HG02885 (cell line): ENCODE data around the gene DPP4.
A peak's percentile ranks its signal among the peaks of the same experiment; 100 is the strongest.
"Not testable (repeated sequence)": the region's sequence is repeated elsewhere in the genome, so short reads cannot be mapped to it uniquely, and the experiment has no call there.

Source experiments
- ATAC-seq: cut with Tn5 transposase; IDR thresholded peaks from one replicate; pipeline ENCODE4 v1.9.1; 2021; ENCODE audit warnings: mild to moderate bottlenecking; ENCODE audit not compliant: unreplicated experiment, poor library complexity

Gene DPP4

DNA sequence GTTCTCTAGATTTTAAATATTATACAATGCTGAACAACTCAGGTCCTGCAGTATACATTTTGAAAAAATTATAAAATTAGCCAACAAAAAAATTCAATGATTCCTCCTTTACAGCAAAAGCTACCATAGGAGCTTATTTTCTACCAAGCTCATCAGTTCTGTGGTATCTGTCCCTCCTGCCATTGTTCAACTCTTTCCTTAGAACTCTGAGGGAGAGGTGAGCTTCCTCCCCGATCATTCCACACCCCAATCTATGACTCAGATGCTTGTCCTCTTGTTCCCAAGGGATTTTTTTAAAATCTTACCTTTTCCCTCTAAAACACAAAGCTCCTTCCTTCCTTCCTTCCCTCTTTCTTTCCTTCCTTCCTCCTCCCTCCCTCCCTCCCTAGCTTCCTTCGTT is 13.5 kb downstream of the DPP4 start:
- no peak for ATAC-seq

DNA sequence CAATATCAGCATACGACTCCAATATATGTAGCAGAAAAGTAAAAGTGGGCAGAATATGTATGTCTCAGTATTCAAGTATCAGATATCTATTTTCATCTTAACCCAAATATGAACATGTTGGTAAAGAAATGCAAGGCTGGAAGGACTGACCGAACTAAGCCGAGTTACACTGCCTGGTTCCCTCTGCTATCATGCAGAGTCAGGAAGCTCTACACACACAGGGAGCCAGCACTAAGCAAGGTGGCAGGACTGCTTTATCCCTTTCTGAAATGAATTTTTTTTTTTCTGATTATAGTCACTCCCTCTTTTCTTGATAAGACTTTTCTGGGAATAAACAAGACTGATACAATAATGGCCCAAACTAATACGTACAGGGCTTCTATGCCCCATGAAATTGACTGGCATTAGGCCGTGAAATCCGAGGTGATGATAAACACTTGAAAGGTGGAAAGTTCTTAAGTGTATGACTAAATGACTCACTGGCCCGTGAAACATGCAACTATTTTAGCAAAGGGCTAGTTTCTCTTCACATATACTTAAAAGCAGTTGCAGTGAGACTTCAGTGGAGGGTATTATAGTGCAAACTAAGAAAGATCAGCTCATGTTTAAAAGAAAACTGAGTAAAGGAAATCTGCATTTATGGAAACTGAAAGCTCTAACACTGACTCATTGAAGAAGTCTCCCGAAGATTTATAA is 14.9 kb downstream of the DPP4 start:
- peak; percentile 85 for ATAC-seq

DNA sequence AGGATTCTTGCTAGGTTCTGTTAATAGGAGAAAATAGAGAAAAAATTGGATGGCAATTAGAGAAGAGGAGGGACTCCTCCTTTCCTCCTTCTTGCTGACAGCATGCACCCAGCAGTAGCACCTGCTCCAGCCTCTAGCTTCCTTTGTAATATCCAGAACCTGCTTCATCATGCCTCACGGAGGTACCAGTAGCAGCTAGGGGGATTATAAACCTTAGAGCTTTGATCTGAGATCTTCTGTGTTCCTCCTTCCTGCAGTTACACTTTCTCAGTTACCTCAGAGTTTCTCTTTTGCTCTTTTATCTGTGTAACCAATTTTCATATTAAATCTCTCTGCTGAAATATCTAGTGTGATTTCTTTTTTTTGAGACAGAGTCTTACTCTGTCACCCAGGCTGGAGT is 16.6 kb downstream of the DPP4 start:
- no peak for ATAC-seq

DNA sequence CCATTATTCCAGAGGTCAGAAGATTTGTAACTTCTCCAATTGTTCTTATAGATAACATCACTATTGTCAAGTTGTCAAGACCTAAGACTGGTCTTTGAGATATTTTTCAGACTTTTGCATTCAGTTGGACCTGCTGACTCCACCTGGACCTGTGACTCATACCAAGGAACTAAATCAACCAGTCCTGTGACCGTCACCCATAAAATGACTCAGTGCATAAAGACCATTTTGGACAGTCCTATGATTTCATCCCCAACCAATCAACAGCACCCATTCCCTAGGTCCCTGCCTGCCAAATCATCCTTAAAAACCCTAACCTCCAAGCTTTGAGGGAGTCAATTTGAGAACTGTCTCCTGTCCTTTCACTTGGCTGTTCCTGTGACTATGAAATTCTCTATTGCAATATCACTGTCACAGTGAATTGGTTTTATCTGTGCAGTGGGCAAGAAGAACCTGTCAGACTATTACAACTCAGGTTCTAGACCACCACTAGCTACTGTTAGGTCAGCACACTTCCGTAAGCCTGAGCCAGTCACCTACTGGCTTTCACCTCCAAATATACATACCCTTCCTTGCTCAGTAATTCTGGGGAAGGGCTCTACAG is 17.1 kb downstream of the DPP4 start:
- no peak for ATAC-seq

DNA sequence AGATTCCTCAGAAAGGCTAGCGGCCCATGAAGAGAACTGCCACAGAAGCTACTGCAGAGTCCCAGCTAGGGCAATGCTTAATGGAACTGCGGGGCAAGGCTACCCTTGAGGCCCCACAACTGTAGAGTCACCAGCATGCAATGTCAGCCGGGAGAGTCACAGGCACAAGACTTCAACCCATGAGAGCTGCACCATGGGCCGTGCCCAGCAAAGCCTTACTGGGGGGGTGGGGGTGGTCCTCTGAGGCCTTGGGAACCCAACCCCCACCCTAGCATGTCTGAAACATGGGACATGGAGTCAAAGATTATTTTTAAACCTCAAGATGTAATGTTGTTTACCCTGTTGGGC is 20.2 kb downstream of the DPP4 start:
- no peak for ATAC-seq

DNA sequence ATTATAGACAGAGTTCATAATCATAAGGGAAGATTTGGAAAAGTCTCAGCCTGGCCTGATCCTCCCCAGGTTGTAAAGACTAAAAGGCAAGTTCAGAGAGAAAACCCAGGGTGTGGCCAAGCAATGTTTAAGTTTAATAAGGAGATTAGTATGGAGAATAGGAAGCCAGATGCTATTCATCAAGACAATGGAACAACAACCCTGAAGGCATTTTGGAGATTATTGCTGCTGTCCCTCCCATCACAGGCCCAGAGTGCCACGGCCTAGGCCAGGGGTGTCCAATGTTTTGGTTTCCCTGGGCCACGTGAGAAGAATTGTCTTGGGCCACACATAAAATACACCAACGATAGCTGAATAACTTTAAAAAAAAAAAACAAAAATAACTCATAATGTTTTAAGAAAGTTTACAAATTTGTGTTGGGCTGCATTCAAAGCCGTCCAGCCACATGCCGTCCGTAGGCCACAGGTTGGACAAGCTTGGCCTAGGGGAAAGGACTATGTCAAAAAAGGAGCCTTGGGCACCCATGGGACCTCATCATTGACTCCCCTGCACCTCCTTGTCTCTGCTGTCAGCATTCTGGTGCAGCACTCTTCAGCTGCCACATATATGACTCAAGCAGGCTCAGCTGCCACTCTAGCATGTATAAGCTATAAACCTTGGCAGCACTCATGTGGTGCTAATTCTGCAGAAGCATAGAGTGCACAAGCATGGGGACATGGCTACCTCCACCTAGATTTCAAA is 20.8 kb downstream of the DPP4 start:
- no peak for ATAC-seq

DNA sequence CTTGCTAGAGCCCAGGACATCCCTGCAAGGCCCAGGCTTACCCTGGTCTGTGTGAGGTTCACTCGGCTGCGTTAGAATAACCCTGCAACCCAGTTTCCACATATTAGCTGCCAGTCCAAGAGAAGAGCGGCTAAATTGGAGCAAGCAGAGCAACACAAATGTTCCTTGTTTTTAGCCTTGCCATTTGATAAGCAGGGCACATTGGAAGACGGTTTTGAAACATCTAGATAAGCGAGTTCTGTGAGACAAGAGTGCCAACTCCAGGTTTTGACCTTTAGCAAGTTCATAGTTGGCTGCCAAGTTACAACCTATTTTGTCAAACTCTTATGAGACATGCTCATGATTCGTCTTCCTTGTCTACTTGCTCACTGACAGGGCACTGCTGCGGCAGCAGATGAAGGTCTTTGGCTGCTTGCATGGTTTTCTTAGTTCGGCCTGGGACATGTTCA is 23.5 kb downstream of the DPP4 start:
- ATAC-seq: no peak

DNA sequence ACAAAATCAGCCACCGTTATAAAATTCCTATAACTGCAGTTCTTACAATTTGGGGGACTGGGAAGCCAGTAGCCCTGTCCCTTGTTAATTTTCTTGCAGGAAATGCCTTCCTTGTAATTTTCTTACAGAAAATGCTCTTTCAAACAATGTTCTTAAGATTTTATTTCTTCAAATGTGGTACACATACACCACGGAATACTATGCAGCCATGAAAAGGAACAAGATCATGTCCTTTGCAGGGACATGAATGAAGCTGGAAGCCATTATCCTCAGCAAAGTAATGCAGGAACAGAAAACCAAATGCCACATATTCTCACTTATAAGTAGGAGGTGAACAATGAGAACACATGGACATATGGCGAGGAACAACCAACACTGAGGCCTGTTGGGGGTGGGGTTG is 24.9 kb downstream of the DPP4 start:
- ATAC-seq: not testable (repeated sequence)

DNA sequence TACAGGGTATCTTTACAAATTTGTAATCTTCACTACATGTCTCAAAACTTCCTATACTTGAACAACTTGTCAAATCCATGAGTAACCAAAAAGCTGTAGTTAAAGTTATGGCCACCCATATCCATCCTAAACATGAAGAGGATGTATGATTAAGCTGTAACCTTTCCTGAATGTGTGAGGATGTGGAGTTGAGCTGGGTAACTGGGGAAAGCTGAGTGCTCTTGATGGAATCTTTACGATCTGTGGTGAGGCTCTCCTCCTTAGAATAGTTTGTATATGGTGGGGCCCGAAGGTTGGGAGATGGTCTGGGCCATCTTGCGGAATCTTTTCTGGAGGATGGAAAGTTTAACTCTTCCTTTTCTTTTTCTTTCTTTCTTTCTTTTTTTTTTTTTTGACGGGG is 29.4 kb downstream of the DPP4 start:
- no peak for ATAC-seq

DNA sequence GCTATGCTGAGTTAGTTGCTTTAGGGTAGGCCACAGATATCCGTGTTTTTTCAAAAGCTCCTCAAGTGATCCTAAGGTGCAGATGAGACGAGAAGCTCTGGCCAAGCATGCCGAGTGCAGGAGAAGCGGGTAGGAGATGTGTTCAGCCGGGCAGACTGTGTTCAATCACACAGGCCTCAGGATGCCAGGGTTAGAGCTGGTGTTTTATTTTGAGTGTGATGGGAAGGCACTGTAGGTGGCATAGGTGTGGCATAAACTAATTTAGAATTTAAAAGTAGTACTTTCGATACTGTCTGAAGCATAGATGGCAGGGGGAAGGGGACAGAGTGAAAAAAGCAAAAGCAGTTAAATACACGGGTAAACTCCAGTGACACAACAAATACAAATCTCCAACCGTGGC is 30.9 kb downstream of the DPP4 start:
- ATAC-seq: no peak

DNA sequence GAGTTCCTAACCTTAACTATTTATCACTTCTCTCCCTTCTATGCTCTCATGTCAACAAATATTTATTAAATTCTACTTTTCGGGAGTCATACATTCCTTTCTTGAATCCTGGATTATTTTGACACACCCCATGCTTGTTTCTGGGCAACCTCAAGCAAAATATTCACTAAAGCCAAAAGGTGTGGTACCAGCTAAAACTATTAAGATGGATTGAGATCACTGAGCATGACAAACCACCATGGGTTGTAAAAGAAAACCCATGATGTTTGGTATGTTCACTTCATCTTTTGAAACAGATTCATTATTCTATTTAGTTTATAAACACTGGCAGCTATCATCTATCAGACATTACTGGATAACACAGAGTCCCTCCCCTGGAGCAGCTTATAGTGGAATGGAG is 32.5 kb downstream of the DPP4 start:
- no peak for ATAC-seq

DNA sequence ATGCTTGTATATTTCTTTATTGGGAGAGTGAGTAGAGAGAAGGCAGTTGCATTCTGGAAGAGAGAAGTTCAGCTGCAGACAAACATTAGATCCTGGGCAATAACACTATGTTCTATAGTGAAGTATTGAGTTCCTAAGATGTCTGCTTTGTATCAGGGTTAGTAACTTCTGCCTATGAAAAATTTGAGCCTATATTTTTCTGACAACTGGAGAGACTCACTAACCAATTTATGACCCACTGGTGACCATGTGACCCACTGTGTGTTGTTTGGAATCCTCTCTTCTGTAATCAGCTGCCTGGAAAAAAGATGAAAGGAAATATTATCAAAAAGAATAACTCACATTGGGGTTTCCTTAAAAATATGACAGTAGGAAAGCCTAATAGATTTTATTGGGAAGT is 35.3 kb downstream of the DPP4 start:
- ATAC-seq: no peak

DNA sequence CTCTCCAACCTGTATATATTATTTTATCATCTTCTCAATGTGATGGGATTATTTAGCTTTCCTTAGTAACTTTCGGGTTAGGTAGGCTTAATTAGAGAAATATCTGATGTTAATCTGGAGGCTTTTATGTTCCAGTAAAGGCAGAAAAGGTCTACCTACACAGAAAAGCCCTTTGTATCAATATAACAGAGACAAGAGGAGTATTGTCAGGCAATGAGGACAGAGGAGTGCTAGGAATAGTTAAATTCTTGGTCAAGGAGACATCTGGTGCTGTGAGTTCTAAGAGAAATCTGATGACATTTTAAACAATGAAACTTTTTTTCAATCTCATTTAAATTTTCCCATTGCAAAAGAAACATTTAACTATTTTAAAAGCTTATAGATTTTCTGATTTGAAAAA is 36.1 kb downstream of the DPP4 start:
- ATAC-seq: no peak

DNA sequence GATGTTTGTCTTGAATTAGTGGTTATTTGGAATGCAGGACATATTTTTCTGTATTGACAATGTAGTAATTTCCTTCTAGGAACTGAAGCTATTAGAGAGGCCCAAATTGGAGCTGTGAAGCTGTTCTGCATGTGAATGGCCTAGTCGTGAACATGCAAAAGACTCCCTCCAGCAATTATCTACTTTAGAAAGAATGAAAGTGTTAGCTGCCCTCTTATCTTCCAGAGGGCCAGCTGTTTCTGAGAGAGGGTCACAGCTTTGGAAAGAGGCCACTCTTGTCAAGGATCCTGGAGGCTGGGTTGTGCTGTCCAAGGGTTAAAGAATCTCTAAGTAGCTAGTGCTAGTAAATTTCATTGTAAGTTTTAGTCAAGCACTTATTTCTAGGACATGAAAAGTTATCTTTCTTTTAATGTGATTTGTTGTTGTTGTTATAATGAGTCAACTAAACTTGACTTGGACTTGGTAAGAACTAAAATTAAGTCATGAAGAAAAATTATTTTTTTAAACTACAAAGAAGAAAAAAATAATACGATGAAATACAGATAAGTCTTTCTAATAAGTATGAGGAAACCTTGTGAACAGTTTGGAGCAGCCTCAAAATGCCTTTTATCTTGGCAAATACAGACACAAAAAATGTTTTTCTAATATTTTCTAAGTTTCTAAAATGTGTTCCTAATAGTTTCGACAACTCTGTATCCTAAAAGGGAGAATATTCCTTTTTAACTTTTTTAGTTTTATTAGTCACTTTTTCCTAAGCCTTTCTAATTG is 36.8 kb downstream of the DPP4 start:
- ATAC-seq: no peak

DNA sequence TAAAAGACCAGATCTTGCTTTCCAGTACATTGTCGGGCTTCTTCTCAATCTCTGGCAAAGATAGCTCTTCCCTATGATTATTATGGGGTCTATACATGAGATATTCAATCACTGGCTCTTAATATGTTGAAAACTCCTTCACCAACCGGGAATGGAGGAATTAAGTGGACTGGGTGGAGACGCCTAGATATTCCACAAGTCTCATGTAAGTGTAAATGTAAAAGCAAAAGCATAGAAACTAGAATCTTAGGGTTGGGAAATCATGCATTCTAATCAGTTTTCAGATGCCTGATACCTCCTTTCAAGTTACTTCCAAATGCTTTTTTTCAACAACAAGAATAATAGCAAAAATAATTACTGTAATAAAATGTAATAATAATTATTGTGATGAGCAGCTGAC is 38.0 kb downstream of the DPP4 start:
- no peak for ATAC-seq

DNA sequence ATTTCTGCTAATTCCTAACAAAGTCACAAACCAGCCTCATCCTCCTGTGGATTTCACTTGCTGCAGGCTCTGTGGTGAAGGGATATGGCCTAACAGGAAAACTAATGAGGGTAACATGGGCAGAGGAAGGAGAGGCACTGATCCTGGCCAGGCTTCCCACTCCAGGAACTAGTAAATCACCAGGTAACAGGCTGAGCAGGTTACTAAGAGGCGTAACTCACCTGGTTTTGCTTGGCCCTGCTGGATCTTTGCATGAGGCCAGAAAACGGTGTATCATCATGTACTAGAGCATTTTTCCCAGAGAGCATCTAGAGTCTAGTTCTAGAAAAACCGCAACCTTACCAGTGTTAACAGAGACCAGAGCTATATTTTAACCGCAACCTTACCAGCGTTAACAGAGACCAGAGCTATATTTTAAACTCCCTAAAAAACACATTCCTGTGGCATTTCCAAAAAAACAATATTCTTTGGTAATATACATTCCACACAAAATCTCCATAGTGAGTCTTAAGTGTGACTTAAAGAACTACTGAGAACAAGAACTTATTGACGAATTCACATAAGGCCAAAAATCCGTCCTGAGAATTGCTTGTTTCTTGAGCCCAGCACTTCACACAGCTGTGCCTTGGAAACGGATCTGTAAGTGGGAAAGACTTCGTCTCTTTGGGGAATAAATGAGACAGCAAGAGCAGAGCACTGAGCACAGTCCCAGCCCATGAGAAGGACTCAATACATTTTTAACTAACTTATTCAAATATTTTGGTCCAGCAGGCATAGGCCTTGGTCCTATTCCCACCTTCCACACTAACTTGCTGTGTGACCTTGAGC is 43.4 kb downstream of the DPP4 start:
- no peak for ATAC-seq

DNA sequence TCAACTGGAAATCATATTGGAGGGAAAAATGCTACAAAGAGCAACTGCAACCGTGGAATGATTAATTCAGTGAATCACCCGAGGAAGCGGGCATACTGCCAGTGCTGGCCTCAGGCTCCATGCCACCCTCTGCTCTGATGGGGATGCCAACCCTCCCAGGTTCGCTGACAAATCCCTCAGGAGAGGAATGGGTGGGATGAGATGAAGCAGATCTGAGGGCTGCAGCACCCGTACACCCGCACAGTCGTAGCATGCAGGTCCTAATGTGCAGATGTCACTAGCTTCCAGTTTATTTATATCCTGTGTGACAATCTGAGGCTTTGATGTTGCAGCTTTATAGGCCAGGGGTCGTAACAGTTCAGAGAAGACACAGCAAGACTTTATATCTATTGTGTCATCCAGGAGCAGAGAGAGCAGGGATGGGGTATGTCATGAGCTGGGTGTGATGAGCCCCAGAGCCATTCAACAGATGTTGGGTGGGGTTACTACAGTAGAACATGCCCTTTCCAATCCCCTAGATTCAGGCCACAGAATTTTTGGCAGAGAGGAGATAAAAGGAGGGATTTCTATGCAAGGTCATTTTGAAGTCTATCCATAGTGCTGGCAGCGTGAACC is 44.6 kb downstream of the DPP4 start:
- ATAC-seq: no peak

DNA sequence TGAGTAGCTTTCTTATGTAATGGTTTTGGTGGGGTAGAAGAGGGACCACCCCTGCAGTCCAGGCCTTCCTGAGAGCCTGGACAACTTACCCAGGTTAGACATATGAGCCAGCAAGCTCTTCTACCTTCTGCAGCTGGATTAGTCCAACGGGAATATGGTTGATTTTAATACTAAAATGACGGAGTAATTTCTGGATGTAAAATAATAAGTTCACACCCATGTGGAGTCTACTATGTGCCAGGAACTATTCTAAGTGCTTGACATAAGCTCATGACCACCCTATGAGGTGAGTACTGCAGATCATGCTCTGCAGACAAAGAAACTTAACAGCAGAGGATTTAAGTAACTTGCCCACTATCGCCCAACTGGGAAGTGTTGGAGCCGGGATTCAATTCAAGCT is 45.5 kb downstream of the DPP4 start:
- no peak for ATAC-seq

DNA sequence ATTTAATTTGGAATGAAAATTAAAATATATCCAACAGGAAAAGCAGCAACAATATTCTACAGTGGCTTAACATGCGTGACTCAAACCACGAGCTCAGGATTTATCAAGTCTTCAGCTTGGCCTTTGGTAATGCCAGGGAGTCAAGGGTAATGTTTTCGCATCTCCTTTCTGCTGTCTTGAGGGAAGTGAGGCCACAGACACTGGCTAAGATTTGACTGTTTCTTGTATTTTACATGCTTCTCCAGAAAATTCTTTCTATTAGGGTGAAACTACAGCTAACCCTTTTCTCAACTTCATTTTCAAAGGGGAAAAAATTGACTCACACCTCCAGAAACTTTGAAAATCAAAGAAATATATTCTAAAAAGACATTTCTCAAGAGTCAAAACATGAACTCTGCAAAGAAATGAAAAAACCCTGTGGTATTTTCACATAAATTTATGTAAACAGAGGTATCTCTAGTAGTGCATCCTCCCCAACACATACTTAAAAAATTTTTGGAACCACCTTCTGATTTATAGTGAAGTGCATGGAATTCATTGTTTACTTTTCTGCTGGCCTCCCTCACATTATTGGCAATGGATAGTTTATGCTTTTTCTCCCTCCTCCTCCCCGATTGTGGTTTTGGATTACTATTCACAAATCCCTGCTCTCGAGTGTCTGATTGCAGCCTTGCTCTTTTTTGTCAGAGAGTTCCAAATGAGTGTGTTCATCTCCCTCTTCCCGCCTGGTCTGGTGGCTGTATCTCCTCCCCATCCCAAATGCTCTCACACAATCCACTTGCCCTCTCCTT is 48.7 kb downstream of the DPP4 start:
- no peak for ATAC-seq
